ENCODE results near the gene TMEM255B. TPM values are rescaled to one million over a fixed set of nuclear protein-coding genes. Genes with fewer than 3 reads are reported as not detected.

TMEM255B gene
- total RNA-seq, 2 experiments from 2014 or later: 1.8 to 1.9 TPM

GRCh38 chr13:113862191-113862930 is 103.3 kb downstream of the TMEM255B start:
- ChIA-PET POLR2A (no interaction called here), CTCF (no interaction called here)
- H3K27ac Mint-ChIP-seq: no peak overlapping the region
- peaks cover 13% of the 10 kb centered on the region for H3K4me1 Mint-ChIP-seq (ENCODE audit: low read depth)
- no peaks in the 10 kb centered on the region for H3K9me3 Mint-ChIP-seq (ENCODE audit: insufficient read depth)
- H3K36me3 Mint-ChIP-seq (ENCODE audit: low read depth): no peaks in the 10 kb centered on the region
- peaks cover 44% of the 10 kb centered on the region for H3K27me3 Mint-ChIP-seq (ENCODE audit: low read depth)
- DNase-seq: no peak
- peak overlapping the region; percentile 51 for H3K4me3 Mint-ChIP-seq
- no peak for ATAC-seq

- no peak for DNase-seq
- peak; percentile 35 for ATAC-seq
- H3K27me3 Mint-ChIP-seq (ENCODE audit: low read depth): peaks cover 47% of the 10 kb centered on the region
Measured at GRCh38 chr13:113862931-113863523, 104.0 kb downstream of the TMEM255B start.

DNA sequence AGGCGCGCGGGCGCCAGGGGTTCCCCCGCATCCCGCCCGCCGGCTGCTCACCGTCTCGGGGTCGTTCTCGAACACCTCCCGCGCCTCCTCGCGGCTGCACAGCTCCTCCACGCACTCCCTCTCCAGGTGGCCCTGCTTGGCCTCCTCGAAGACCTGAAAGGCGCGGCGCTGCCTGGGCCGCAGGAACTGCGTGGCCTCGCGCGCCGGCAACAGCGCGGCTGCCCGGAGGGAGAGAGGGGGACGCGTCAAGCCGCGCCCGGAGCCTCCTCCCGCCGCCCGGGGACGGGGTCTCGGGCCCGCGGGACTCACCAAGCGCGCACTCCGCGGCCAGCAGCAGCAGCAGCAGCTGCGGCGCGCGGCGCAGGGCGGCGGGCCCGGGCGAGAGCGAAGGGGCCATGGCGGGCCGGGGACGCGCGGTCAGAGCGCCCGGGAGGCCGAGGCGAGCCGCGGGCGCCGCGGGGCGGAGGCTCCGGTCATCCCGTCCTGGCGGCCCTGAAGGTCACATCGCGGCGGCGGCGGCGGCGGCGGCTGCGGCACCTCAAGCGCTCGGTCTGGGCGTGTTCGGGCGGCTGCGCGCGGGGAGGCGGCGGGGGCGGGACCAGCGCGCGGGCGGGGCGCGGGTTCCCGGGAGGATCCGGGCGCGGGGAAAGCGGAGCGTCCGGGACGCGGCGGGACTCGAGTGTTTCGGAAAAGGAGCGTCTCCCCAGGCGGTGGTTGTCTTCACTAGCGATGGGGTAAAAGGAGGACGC is 104.7 kb downstream of the TMEM255B start, which contains the start of gene GAS6:
GAS6 (minus strand) TSS at position 553 of the 749 bp plus-strand sequence; CDS start at position 397, 156 bp downstream.
- Mint-ChIP-seq H3K36me3 (ENCODE audit: low read depth) (no peaks in the 10 kb centered on the region), H3K9me3 (ENCODE audit: insufficient read depth) (no peaks in the 10 kb centered on the region), H3K27ac (no peak within 1 kb of the TSS), H3K27me3 (ENCODE audit: low read depth) (peaks cover 48% of the 10 kb centered on the region), H3K4me1 (ENCODE audit: low read depth) (peaks cover 13% of the 10 kb centered on the region), H3K4me3 (peak within 1 kb of the TSS; percentile 44)
- ATAC-seq: peak; percentile 67
- CTCF ChIA-PET: no interaction called here
- POLR2A ChIA-PET: no interaction called here
- no peak for DNase-seq

More at GRCh38 chr13:113862931-113863523, 104.0 kb downstream of the TMEM255B start:
- Mint-ChIP-seq H3K27ac (no peak overlapping the region), H3K36me3 (ENCODE audit: low read depth) (no peaks in the 10 kb centered on the region), H3K9me3 (ENCODE audit: insufficient read depth) (no peaks in the 10 kb centered on the region), H3K4me1 (ENCODE audit: low read depth) (peaks cover 13% of the 10 kb centered on the region), H3K4me3 (peak overlapping the region; percentile 25)
- POLR2A ChIA-PET: no interaction called here
- CTCF ChIA-PET: no interaction called here

DNA sequence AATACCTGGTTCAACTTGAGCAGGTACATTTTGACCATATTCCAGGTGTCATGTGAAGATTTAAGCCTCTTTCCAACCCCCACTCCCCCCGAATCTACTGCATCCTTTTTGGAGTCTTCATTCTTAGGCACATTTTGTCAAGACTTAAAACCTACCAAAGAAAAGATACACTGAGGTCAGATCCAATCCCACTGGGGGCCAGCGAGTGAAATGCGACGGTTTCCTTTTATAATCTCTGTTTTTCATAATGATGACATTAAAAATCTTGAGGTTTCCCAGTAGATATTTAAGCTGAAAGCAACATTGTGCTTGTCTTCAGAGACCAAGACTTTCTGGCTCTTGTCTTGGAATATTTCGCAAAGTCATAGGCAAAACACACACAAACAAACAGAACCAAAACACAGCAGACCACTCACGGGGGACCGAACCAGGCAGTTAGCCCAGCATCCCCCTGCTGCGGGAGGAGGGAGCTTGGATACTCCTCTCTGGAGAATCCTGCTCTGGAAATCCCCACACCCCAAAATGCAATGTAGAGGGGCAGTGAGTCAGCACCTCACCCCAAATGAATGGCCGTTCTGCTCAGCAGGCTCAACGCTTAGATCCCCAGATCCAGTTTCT is 105.4 kb downstream of the TMEM255B start:
- ChIA-PET CTCF (no interaction called here), POLR2A (no interaction called here)
- peaks cover 49% of the 10 kb centered on the region for H3K27me3 Mint-ChIP-seq (ENCODE audit: low read depth)
- no peak overlapping the region for H3K27ac Mint-ChIP-seq
- H3K36me3 Mint-ChIP-seq (ENCODE audit: low read depth): no peaks in the 10 kb centered on the region
- DNase-seq: no peak
- peaks cover 13% of the 10 kb centered on the region for H3K4me1 Mint-ChIP-seq (ENCODE audit: low read depth)
- H3K4me3 Mint-ChIP-seq: peak overlapping the region; percentile 44
- ATAC-seq: no peak
- H3K9me3 Mint-ChIP-seq (ENCODE audit: insufficient read depth): no peaks in the 10 kb centered on the region

GRCh38 chr13:113865427-113865826 is 106.4 kb downstream of the TMEM255B start:
- Mint-ChIP-seq H3K9me3 (ENCODE audit: insufficient read depth) (no peaks in the 10 kb centered on the region), H3K4me3 (no peak overlapping the region), H3K4me1 (ENCODE audit: low read depth) (peaks cover 13% of the 10 kb centered on the region), H3K36me3 (ENCODE audit: low read depth) (no peaks in the 10 kb centered on the region), H3K27ac (no peak overlapping the region), H3K27me3 (ENCODE audit: low read depth) (peaks cover 54% of the 10 kb centered on the region)
- DNase-seq: no peak
- no peak for ATAC-seq
- ChIA-PET POLR2A (no interaction called here), CTCF (no interaction called here)

Other genes with a start within 250 kb of the TMEM255B start
- gene TFDP1, start 174.5 kb upstream of the TMEM255B start, total RNA-seq: 100 to 1,000 TPM; 180 to 191 TPM
- not detected for gene ATP4B, start 101.0 kb upstream of the TMEM255B start, total RNA-seq
- gene GRK1, start 92.0 kb upstream of the TMEM255B start, total RNA-seq: under 1 TPM in 1 of 2 experiments, not detected in 1; 0.05 TPM
- gene GAS6, start 104.8 kb downstream of the TMEM255B start, total RNA-seq: under 1 TPM; 0.53 to 0.65 TPM
- gene C13orf46, start 214.8 kb downstream of the TMEM255B start, total RNA-seq: 1 to 10 TPM; 2.2 to 3.1 TPM